Suppressor macrophage treated with lipopolysaccharide for 1 hour (primary cell): Measurements from ENCODE around the gene DLX1.
"Not testable (repeated sequence)": the region's sequence is repeated elsewhere in the genome, so short reads cannot be mapped to it uniquely, and the experiment has no call there.

Experiments used
- DNase-seq, 3 donors: peaks; one replicate each; pipeline ENCODE4 v3.0.0-alpha.2; 2020 to 2022

DLX1 gene

DNA sequence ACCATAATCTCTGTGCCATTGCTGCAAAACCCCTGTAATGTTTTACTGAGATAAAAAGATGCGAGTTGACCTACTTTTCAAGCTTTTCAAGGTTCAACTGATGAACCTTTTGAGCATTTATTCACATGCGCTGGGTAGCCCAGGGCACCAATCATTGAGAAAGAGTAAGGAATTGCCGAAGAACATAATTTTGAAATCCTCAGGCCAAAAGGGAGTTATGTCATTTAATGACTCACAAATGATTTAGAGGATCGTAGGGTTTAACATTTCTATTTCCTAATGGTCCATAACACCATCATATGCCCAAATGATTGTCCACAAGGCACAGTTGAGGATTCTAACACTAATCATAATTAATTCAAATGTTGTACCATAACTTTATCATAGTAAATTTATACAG is 20.2 kb upstream of the DLX1 start:
- DNase-seq, result peak; percentile 42 to 75 (median 54)

DNA sequence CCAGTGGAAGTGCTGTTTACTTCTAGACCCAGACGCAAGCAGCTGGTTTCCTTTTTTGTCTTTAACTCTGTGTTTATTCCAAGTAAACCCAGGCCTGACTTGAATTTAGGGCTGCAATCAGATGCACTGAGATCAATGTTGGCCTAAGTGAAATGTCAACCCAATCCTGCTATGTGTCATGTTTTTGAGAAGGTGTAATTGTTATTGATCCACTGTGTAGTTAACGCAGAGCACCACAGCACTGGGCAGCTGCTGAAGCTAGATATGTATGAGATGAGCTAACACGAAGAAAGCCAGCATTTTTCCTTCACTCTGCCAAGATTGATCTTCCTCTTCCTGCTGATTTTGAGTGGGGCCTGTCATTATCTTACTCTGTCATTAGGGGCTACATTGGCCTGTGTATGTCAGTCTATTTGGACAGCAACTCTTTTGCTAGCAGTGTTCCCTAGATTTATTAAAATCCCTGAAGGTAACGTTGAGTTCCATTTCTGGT is 18.9 kb upstream of the DLX1 start:
- no peak for DNase-seq

DNA sequence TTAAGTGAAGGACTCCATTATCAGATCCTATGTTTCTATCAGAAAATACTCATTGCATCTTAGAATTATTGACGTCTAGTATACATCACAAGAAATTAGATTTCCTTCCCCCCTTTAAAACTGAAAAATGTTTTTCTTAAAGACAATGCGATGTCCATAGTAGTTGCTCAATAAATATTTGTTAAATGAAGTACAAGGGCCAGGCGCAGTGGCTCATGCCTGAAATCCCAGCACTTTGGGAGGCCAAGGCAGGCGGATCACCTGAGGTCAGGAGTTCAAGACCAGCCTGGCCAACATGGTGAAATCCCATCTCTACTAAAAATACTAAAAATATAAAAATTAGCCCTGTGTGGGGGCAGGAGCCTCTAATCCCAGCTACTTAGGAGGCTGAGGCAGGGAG is 17.4 kb upstream of the DLX1 start:
- not testable (repeated sequence) for DNase-seq

DNA sequence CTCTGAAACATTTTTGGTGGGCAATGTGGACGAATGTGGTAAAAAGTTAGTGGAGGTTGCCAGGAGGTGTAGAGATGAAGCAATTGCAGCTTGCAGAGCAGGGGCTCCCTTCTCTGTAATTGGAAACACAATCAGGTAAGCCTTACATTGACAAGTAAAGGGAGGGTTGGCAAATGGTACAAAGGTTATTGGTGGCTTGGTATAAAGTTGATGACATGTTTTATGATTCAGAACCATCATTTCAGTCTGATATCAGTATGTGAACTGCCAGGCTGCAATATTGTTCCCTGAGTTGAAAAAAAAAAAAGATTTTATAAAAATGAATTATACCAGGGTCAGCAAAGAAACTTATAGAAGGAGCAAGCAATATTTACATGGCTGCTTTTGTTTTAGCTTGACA is 14.4 kb upstream of the DLX1 start:
- no peak for DNase-seq

DNA sequence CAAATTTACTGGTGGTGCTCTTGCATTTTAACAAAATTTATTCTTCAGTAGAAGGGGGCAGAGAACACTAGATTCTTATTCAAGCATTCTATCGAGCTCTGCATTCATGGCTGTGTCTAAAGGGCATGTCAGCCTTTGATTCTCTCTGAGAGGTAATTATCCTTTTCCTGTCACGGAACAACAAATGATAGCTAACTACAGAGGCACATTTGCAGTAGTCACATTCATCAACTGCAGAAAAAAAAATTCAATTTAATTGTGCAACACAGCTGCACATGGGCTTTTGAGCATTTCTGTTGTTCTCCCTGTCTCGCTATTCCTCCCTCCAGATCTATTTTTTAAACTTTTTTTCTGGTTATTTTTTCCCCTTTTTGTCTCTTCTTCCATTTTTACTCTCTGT is 13.0 kb upstream of the DLX1 start:
- DNase-seq, result no peak

DNA sequence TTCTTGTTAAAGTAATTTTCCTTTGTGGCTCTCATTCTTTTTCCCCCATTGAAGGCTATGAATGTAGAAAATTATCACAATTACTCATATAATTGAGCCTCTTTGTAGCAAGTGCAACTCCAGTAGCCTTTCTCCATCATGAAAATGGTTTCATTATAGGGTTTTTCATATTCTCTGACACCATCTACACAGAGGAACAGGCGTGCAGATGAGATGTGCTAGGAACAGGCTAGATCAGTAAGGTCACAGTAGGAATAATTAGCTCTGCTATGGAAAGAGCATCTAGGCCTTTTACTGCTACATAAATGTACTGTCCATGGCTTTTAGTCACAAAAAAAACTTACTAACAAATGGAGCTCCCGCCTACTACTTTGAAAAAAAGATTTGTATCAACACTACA is 12.6 kb upstream of the DLX1 start:
- no peak for DNase-seq

DNA sequence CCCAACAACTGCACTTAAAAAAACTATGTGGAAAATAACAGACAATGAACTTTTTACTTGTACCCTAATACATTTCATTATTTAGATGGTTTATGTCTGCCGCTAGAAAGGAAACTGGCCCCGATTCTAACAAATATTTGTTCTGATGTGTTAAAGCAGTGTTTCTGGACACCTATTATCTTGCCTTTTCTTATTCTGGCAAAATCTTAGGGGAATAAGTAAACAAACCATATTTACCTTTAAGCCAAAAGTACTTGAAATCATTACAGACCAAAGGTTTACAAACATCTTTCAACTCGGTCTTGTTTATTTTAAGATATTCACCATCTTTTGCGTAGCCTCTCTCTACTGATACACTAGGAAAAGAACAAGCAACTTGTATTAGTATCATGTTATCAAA is 11.8 kb upstream of the DLX1 start:
- no peak for DNase-seq

DNA sequence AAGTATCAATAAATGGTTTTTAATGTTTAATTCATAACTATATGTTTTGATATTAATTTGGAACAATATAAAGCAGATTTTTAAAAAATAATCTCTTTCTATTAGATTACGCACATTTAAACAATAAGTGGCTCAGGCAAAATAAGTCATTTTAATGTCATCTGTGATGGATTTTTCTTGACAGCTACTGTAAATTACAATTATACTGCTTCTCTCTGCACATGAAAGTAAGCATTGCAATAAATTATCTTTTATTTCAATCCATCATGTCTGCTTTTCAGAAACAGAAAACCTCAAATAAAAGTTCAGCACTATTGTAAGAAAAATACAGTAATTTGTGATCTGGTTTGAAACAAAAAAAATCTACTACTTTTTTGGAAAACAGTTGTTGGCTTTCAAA is 11.1 kb upstream of the DLX1 start:
- DNase-seq, result no peak

DNA sequence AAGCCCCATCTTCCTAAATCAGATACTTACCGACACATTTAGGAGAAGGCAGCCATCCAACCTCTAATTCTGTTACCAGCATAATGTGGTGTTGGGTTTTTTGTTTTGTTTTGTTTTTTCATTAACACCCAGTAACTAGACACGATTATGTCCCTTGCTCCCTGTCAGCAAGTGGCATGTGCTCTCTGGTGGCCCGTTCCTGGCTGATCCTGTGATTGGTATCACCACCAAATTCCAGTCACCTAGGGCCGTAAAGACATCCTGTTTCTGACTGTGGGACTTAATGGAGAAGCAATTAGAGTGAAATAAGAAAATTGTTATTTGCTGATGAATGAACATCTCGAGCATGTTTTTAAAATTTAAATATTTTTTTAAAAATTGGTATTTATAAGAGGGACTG is 5.9 kb upstream of the DLX1 start:
- no peak for DNase-seq

DNA sequence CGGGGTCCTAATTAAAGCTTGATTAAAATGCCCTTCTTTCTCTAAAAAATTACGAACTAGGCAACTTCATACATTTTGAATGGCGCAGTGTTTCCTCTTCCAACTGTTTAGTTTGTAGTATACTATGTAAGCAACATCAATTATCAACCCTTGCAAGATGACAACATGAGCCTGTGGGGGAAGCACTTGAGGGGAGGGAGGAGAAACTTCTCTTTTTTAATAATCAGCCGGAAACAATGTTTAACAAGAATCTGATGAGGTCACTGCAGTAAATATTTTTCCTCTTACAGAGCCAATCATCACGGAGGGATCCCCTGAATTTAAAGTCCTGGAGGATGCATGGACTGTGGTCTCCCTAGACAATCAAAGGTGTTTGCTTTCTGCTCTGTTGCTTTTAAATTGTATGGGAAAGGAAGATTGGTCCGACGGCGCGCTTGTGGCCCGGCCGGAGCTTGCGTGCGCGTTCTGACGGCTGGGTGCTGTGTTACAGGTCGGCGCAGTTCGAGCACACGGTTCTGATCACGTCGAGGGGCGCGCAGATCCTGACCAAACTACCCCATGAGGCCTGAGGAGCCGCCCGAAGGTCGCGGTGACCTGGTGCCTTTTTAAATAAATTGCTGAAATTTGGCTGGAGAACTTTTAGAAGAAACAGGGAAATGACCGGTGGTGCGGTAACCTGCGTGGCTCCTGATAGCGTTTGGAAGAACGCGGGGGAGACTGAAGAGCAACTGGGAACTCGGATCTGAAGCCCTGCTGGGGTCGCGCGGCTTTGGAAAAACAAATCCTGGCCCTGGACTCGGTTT is 5.3 kb upstream of the DLX1 start:
- DNase-seq, result peak; percentile 75 to 85 (median 83)

DNA sequence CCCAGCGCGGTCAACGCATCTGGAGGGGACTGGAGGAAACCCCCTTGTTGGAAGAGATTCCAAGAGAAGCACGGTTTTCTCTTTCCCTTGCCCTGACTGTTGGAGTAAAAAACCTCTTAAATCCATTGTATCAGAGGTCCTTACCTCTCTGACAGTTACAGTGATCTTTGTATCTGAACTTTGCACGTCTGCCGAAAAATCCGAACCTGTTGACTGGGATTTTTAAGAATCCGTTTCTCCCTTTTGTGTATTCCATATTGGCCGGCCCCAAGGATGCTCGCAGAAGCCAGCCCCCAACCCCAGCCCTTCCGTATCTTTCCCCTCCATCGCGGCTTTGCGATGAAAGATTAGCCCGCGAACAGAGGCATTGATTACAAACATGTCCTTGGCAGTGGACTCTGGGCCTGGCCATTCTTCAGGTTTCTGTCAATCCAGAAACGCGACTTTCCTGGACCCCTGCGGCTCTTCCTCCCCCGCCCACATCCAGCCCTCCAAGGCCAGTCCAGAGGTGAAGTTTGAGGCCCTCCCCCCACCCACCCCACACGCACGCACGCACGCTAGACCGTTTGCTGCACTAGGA is 4.6 kb upstream of the DLX1 start:
- DNase-seq, result no peak

DNA sequence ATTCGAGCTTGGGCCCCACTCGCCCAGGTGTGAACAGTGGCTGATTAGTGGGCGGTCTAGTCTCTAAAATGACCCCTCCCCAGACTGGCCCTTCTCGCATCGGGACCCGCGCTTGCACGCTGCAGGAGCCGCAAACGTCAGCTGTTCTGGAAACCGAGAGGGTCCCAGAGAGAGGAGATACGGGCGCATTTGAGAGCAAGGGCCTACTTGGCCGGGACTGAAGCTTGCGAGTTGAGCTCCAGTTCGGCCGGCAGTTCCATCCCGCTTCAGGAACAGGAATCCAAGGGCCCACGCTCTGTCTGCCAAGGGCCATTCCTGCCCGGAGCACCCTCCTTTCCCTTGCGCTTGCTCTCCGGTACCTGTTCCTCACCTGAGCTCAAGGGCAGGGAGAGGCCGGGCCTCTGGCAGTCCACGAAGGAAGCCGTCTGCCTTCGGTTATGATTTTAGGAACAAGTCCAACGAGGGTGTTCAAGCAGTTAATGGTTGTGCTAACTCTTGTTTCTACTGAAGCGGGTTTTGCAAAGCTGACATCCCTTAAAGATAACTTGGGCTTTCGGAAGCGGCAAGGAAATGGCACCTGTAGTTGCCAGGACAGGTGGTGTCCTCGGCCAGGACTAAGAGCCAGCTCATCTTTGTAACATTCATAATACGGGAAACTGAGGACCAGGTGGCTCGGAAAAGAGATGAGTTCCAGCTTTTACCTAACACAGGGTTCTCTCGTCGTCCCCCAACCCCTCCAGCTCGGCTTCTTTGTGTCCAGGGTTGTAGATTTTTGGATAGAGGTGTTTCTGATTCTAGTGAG is 3.9 kb upstream of the DLX1 start:
- peak in 1 of 3 donors; percentile 10 for DNase-seq

DNA sequence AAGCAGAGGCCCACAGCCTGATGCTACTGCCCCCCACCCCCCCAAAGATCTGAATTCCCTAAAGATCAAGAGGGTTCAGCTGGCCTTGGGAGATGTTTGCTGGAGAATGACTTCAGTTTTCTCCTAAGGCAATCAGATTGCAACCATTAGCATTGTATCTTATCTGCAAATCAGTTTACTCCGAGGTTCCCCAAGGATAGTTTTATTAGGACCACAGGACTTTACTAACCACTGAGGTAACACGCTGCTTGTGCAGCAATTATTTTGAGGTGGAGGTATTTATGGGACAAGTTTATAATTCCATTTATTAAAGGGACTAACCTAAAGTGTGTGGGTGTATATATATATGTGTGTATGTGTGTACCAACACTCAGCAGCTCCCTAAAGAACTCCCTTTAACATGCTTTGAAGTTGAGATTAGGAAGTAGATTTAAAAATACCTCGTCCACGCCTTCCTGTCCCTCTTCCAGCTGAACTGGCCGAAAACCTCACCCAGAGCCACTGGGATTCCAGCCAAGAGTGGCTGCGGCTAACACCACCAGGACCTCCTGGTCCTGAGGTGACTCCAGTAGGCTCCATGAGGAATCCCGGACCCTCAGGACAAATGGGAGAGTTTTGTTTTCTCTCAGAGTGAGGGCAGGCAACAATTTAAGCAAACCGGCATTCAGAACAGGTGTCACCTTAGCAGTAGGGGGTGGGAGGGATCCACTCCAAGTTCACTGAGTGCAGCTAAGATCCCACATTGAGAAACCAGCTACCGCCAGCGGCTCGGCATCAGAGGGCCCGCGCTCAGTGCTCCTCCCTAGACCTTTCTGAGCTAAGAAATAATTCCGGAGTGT is 3.0 kb upstream of the DLX1 start:
- peak in 2 of 3 donors; percentile 31 to 33 for DNase-seq

DNA sequence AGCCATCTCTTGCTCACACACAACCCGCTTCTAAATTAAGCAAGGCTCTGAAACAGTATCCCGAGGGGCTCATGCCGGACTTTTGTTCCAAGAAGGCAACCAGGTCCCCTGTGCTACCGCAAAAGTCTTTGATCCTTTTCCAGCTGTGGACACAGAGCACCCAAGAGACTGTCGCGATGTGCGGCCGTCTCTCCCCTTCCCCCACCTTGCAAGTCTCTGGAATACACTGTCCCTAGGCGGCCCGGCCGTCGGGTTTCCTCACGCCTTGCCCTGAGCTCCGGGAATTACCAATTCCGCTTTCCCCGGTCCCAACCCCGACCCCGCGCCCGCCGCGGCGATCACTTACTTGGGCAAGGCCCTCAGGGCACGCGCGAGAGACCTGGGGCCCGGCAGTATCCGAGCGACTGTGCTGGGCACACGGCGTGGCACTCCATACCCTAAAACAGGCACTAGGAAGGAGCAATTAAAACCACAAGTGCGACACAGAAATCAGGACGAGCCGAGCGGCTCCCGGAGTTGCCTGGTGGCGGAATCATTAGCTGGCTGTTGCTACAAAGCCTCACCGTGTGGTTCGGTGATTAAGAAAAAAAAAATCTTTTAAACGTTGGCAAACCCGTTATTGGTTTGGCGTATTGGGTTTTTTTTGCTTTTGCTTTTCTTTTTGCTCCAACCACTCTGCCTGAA is 2.2 kb upstream of the DLX1 start:
- DNase-seq, result peak in 2 of 3 donors; percentile 42 to 63

DNA sequence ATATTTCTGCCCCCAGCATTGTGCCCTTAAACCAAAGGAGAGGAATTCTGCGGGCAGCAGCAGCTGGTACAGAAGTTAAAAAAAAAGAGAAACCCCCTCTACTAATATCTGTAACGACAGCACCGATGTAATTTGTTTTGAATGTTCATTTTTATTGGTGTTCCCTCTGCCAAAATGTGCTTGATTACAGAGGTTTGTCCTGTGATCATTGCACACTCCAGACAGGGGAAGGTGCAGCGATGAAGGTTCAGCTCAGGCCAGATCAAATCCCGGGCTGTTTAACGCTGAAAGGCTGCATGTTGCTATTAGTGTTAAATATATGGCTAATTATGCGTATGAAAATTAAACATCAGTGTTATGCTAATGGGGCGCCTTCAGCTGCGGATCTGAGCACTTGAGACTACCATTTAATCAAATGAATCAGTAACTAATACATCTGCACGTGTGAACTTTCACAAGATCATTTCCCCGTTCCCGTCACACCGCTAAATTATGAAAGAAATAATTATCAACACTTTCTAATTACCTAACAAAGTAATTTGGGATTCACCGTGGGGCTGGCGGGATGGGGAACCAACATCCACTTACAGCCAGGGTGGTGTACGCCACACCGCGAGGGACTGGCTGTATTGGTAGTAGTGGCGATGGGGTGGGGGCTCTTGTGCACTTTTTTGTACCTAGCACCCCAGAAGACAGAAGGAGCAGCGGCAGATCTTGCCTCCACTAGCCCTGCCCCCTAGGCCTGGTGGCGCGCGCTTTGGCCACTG is 1.5 kb upstream of the DLX1 start:
- peak in 1 of 3 donors; percentile 10 for DNase-seq

DNA sequence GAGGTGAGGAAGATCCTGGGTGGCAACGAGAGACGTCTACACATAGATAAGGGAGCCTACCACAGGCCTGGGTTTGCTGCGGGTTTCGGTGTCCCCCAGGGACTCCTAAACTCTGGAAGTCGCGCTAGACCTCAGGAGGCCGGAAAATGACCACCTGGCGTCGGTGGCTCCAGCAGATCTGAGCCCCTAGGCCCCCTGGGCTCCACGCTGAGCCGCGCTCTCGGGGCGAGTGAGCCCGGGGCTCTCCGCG is 987 bp upstream of the DLX1 start:
- DNase-seq, result peak in 1 of 3 donors; percentile 22

DNA sequence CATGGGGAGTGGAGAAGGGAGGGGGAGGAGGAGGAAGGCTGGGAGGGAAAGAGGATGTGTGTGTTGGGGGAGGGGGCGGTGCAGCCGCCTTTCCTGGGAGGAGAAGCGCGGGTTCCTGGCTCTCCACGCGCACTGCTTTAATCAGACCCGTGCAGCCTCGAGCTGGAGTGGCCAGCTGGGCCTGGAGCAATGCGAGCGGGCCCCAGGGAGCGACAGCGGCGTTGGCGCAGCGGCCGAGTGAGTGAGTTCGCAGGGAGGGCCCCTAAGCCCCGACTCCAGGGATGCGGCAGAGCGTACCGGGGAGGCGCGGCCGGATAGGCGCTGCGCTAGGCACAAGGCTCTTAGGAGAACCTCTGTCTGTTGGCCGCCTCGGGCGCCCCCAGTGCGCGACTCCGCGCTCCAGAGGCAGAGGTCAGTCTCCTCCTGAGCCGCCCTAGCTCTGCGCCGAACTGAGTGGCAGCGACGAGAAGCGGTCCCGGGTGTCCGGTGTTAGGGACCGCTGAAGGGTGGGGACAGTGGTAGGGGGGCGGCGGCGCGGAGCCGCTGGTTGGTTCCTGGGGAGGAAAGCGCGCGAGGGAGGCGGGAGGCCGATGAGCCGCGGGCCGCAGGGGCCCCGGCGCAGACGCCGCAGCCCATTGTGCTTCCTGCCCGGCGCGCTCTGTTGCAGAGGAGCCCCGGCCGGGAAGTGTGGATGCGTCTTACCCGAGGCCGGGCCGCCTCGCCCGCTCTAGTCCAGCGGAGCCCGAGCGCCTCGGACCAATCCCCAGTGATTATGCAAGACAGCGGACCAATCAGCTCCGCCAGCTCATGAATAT is 455 bp upstream of the DLX1 start:
- peak; percentile 95 for DNase-seq

DNA sequence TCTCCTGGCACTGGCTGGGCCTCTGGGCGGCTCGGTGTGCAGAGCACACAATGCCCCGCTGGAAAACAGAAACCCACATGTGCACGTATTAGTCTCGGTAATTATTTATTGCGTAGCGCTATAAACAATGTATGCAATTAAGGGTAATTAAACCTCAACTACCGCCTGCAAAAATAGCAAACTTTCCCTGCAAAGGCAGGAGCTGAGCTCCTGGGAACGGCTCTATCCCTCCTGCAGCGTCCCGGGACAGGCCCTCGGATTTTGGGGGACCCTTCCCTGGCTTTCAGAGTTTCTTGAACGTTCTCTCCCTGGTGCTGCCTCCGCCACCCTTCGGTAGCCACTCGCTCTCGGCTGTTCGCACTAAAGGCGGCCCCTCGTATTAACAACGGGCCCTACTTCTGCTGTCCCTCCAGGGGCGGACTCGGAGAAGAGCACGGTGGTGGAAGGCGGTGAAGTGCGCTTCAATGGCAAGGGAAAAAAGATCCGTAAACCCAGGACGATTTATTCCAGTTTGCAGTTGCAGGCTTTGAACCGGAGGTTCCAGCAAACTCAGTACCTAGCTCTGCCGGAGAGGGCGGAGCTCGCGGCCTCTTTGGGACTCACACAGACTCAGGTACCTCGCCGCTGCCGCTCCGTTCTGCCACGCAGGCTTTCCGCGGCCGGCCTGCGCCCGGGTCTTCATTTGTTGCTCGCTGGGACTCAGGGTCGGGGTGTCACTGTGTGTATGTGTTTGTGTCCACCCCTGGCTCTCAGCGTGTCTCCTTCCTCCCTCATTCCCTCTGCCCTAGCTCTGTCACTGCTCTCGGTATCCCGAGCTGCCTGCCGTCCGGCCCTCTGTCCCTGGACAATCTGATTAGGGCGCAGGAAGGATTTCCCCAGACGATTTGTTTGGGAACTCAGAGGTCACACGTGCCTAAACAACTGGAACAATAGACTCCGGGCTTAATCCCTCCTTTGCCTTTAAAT is 1.2 kb downstream of the DLX1 start:
- DNase-seq, result peak in 1 of 3 donors; percentile 37

DNA sequence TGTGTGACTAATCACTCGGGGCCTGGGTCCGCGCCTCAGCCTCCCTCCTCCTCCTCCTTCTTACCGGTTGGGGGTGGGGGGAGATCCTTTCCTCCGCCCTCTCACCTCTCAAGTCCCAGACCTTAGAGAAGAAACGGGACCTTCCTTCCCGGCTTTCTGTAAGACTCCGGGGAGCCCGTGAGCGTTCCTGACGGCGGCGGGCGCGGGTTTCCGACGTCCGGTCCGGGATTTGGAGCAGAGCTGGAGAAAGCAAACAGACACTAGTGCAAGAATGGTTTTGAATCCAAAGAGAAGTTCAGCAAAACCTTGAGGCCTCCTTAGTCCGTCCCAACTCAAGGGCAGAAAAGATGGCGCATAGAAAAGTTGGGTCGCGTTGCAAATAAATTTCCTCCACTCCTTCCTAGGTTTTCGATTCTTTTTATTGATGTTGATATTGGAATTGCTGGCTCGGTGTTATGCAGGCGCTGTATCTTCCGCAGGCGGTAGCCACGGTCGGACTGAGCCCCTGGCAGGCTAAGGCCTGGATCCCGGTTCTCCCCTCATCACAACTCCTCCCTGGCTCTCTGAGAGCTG is 2.0 kb downstream of the DLX1 start:
- peak in 1 of 3 donors; percentile 13 for DNase-seq
